Caco-2 (cell line): Measurements from ENCODE around the gene GIGYF1. TPM values are rescaled to one million over a fixed set of nuclear protein-coding genes. Genes with fewer than 3 reads are reported as not detected.

Source experiments
- BruUV-seq: library from RNA; stranded (reverse); fragments of 400-500 nt; replicated peaks from 2 replicates; lab custom pipeline; 2021; lab: Mats Ljungman, UMichigan
- CTCF ChIA-PET: fragments of 300-600 bp; sonication (Branson Sonifier 250); formaldehyde crosslinking; loops from one replicate; lab custom pipeline; 2022; ENCODE audit warnings: antibody characterized with exemption; lab: Charles Lee
- POLR2A ChIA-PET: fragments of 300-600 bp; sonication (Branson Sonifier 250); formaldehyde crosslinking; loops from one replicate; lab custom pipeline; 2022; ENCODE audit warnings: antibody characterized with exemption; lab: Charles Lee
- DNase-seq, 2 experiments: peaks; one replicate each; pipeline versions ENCODE4 v3.0.0 to v3.0.0-alpha.2; 2020 to 2022
- H3K27me3 ChIP-seq: replicated peaks from 2 replicates; pipeline ENCODE4 v1.6.0; 2011; ENCODE audit warnings: low read length; ENCODE audit not compliant: control insufficient read depth, insufficient read depth
- H3K36me3 ChIP-seq: 2 replicates; pipeline ENCODE4 v1.5.1; 2011; ENCODE audit warnings: low read length; ENCODE audit not compliant: control insufficient read depth, insufficient read depth
- H3K4me1 ChIP-seq: fragments of 250-450 bp; sonication (Bioruptor Pico); 2 replicates; pipeline ENCODE4 v1.5.1; 2020; ENCODE audit warnings: mild to moderate bottlenecking
- H3K4me3 ChIP-seq: 2 replicates; pipeline ENCODE4 v1.5.1; 2011; ENCODE audit warnings: low read depth, mild to moderate bottlenecking, control low read depth, low read length
- H3K9me3 ChIP-seq: fragments of 250-450 bp; sonication (Bioruptor Pico); 2 replicates; pipeline ENCODE4 v1.5.1; 2020; ENCODE audit warnings: mild to moderate bottlenecking, moderate library complexity
- H3K27ac Mint-ChIP-seq: one replicate; pipeline ENCODE4 v1.8.0; 2022; ENCODE audit warnings: mixed read lengths; ENCODE audit not compliant: unreplicated experiment
- H3K27me3 Mint-ChIP-seq: one replicate; pipeline ENCODE4 v1.8.0; 2022; ENCODE audit warnings: mixed read lengths; ENCODE audit not compliant: insufficient read depth, unreplicated experiment
- H3K36me3 Mint-ChIP-seq: one replicate; pipeline ENCODE4 v1.8.0; 2022; ENCODE audit warnings: mild to moderate bottlenecking, mixed read lengths; ENCODE audit not compliant: insufficient read depth, unreplicated experiment
- H3K4me1 Mint-ChIP-seq: one replicate; pipeline ENCODE4 v1.8.0; 2022; ENCODE audit warnings: low read depth, mixed read lengths; ENCODE audit not compliant: unreplicated experiment
- H3K4me3 Mint-ChIP-seq: one replicate; pipeline ENCODE4 v1.8.0; 2022; ENCODE audit warnings: mild to moderate bottlenecking, moderate library complexity, mixed read lengths; ENCODE audit not compliant: unreplicated experiment
- H3K9me3 Mint-ChIP-seq: one replicate; pipeline ENCODE4 v1.8.0; 2022; ENCODE audit warnings: mixed read lengths; ENCODE audit not compliant: unreplicated experiment
- intact Hi-C: fragments of 100-400 bp; cut with micrococcal nuclease; formaldehyde crosslinking; loops from one replicate; pipeline ENCODE4 v1.10.0; 2022; ENCODE audit not compliant: unreplicated experiment
- total RNA-seq: library from RNA; stranded (reverse); gene quantifications from 2 replicates; pipeline ENCODE4 v1.2.3, GENCODE V29; 2022
- TF ChIP-seq, protein P1 (sequence below), 2 experiments: fragments of 200-600 bp in 1 of 2; IDR thresholded peaks; 1 replicate in 1 of 2; 2 replicates in 1 of 2; pipeline versions ENCODE4 v1.5.1 to v1.8.0; 2011 to 2022; ENCODE audit warnings: antibody characterized with exemption in 1 of 2, control low read depth in 1 of 2, inconsistent platforms in 1 of 2, low read depth in 1 of 2, low read length in 1 of 2, mild to moderate bottlenecking in 1 of 2, moderate library complexity in 1 of 2; ENCODE audit not compliant: insufficient read depth in 1 of 2, severe bottlenecking in 1 of 2, unreplicated experiment in 1 of 2

GIGYF1 gene
- total RNA-seq, 1 experiment from 2014 or later, result 53.1 TPM

DNA sequence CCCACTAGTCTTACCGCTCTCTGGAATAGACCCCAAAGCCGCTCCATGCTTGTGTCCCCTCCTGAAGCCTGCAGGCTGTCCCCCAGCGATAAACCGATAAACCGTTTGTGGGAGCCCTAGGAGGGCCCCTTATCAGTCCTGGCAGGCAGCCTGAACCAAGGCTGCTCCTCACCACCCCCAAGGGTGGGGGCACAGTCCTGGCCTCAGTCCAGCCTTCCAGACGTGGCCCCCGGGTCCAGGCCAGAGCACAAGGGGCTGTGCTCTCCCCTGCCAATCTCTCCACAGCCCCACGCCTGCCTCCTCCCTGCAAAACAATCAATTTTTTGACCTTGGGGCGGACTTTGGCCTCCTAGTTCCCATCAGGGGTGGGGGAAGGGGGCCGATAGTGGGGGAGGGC lies 52.6 kb downstream of the GIGYF1 start, which contains the start of gene TFR2:
Gene TFR2 (minus strand): TSS at position 90 of the 397 bp plus-strand sequence. CDS start 43 bp downstream, at position 47.
- DNase-seq, result no peak
- TF ChIP-seq, protein P1, sequence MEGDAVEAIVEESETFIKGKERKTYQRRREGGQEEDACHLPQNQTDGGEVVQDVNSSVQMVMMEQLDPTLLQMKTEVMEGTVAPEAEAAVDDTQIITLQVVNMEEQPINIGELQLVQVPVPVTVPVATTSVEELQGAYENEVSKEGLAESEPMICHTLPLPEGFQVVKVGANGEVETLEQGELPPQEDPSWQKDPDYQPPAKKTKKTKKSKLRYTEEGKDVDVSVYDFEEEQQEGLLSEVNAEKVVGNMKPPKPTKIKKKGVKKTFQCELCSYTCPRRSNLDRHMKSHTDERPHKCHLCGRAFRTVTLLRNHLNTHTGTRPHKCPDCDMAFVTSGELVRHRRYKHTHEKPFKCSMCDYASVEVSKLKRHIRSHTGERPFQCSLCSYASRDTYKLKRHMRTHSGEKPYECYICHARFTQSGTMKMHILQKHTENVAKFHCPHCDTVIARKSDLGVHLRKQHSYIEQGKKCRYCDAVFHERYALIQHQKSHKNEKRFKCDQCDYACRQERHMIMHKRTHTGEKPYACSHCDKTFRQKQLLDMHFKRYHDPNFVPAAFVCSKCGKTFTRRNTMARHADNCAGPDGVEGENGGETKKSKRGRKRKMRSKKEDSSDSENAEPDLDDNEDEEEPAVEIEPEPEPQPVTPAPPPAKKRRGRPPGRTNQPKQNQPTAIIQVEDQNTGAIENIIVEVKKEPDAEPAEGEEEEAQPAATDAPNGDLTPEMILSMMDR (IDR thresholded peaks at IDR 0.05; ENCODE audit: insufficient read depth in 1 of 2, low read depth in 1 of 2, low read length in 1 of 2, severe bottlenecking in 1 of 2, unreplicated experiment in 1 of 2), result no peak
- Histone ChIP-seq H3K4me1 (no peaks in the 10 kb centered on the region), H3K27me3 (no peaks in the 10 kb centered on the region), H3K9me3 (no peaks in the 10 kb centered on the region), H3K36me3 (no peaks in the 10 kb centered on the region), H3K4me3 (no peak within 1 kb of the TSS)
- POLR2A ChIA-PET, result no interaction called here
- H3K27ac Mint-ChIP-seq, result no peak within 1 kb of the TSS
- H3K9me3 Mint-ChIP-seq, result no peaks in the 10 kb centered on the region
- intact Hi-C loops, result no loop called here
- CTCF ChIA-PET, result no interaction called here
- H3K36me3 Mint-ChIP-seq, result no peaks in the 10 kb centered on the region
- no peaks in the 10 kb centered on the region for H3K27me3 Mint-ChIP-seq
- BruUV-seq, result no TSS peak
- no peaks in the 10 kb centered on the region for H3K4me1 Mint-ChIP-seq
- no peak within 1 kb of the TSS for H3K4me3 Mint-ChIP-seq

DNA sequence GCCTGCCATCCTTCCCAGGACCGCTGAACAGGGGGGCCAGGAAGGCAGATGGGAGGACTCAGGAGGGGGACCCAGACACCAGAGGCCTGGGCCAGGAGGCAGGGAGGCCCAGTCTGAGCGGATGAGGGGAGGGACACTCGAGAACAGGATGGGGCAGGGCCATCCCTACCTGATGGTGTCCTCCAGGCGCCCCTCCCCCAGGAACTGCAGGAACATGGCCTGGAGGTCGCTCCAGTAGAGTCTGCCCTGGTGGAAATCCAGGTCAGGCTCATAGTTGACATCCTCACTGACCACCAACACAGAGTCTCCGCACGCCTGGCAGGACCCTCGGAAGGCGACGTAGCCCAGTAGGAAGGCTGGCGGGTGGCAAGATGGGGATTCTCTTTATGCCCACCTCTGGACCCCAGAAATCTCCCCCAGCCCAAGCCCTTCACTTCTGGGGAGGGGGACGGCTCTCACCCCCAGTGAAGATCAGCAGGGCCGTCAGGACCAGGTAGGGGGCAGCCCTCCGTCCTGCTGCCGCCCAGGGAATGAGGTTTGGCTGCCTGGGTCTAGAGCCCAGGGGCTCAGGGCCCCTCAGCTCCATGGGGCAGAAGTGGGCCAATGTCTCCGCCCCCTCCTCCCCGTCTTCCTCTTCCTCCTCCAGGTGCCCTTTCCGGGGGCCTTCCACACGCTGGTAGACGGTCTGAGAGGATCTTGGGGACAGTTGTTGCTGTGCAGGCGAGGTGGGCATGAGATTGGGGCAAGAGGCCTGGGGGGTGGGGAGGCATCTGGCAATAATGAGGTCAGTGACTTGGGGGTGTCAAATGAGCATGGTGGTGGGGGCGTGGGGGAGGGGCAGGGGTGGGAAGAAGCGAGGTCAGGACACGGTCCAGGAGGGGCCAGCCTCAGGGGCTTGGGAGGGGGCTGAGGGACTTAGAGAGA lies 53.3 kb downstream of the GIGYF1 start:
- no peak overlapping the region for H3K4me3 Mint-ChIP-seq
- intact Hi-C loops, result no loop called here
- H3K9me3 Mint-ChIP-seq, result no peaks in the 10 kb centered on the region
- Histone ChIP-seq H3K27me3 (no peaks in the 10 kb centered on the region), H3K4me1 (no peaks in the 10 kb centered on the region), H3K9me3 (no peaks in the 10 kb centered on the region), H3K4me3 (no peak overlapping the region), H3K36me3 (no peaks in the 10 kb centered on the region)
- H3K36me3 Mint-ChIP-seq, result peaks cover 4% of the 10 kb centered on the region
- TF ChIP-seq, protein P1 (IDR thresholded peaks at IDR 0.05; ENCODE audit: insufficient read depth in 1 of 2, low read depth in 1 of 2, low read length in 1 of 2, severe bottlenecking in 1 of 2, unreplicated experiment in 1 of 2), result no peak
- no peak overlapping the region for H3K27ac Mint-ChIP-seq
- BruUV-seq, result no TSS peak
- H3K4me1 Mint-ChIP-seq, result no peaks in the 10 kb centered on the region
- POLR2A ChIA-PET, result no interaction called here
- no peak for DNase-seq
- CTCF ChIA-PET, result no interaction called here
- no peaks in the 10 kb centered on the region for H3K27me3 Mint-ChIP-seq

DNA sequence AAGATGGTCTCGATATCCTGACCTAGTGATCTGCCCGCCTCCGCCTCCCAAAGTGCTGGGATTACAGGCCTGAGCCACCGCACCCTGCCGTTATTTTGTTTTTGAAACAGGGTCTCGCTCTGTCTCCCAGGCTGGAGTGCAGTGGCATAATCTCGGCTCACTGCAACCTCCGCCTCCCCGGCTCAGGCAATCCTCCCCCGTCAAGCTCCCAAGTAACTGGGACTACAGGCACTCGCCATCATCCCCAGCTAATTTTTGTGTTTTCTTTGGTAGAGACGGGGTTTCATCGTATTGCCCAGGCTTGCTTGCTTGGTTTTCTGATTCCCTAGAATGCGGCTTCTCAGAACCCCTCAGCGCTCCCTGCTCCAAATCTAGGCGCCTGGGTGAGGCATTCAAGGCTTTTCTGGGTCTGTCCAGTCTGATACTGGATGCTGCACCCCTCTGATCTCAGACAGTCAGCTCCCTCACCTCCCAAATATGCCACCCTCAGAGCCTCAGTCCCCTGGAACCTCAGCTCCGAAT lies 54.0 kb downstream of the GIGYF1 start:
- TF ChIP-seq, protein P1 (IDR thresholded peaks at IDR 0.05; ENCODE audit: insufficient read depth in 1 of 2, low read depth in 1 of 2, low read length in 1 of 2, severe bottlenecking in 1 of 2, unreplicated experiment in 1 of 2), result no peak
- H3K9me3 ChIP-seq, result no peaks in the 10 kb centered on the region
- no peaks in the 10 kb centered on the region for H3K27me3 ChIP-seq
- H3K36me3 ChIP-seq, result no peaks in the 10 kb centered on the region
- no peak overlapping the region for H3K4me3 ChIP-seq
- H3K4me1 Mint-ChIP-seq, result no peaks in the 10 kb centered on the region
- intact Hi-C loops, result no loop called here
- CTCF ChIA-PET, result interaction anchor here (1.1 to 1.4 kb wide), 2 partner anchors 28 to 66 kb away, joined by 3 to 6 read pairs; partner anchors contain the start of genes MOSPD3 and POP7
- H3K9me3 Mint-ChIP-seq, result no peaks in the 10 kb centered on the region
- no peaks in the 10 kb centered on the region for H3K27me3 Mint-ChIP-seq
- H3K4me3 Mint-ChIP-seq, result no peak overlapping the region
- POLR2A ChIA-PET, result no interaction called here
- BruUV-seq, result no TSS peak
- no peak overlapping the region for H3K27ac Mint-ChIP-seq
- H3K36me3 Mint-ChIP-seq, result peaks cover 8% of the 10 kb centered on the region
- no peak for DNase-seq
- H3K4me1 ChIP-seq, result no peaks in the 10 kb centered on the region
